NT2/D1 (cell line): ENCODE results near the gene AKAP8L.
"Not testable (repeated sequence)": the region's sequence is repeated elsewhere in the genome, so short reads cannot be mapped to it uniquely, and the experiment has no call there.

ENCODE experiments used
- DNase-seq: peaks from one replicate; pipeline ENCODE4 v3.0.0-alpha.2; 2011; ENCODE audit warnings: low read depth, low spot score
- H3K27me3 ChIP-seq: 2 replicates; pipeline ENCODE4 v1.6.0; 2011; ENCODE audit warnings: mild to moderate bottlenecking; ENCODE audit not compliant: insufficient read length, insufficient read depth
- H3K36me3 ChIP-seq: 2 replicates; pipeline ENCODE4 v1.6.1; 2011; ENCODE audit warnings: mild to moderate bottlenecking, low read length, mixed read lengths; ENCODE audit not compliant: insufficient read depth, insufficient read length
- H3K4me1 ChIP-seq: 2 replicates; pipeline ENCODE4 v1.5.1; 2011; ENCODE audit not compliant: insufficient read depth, insufficient read length
- H3K4me3 ChIP-seq: 2 replicates; pipeline ENCODE4 v1.5.1; 2011; ENCODE audit warnings: low read depth; ENCODE audit not compliant: insufficient read length
- H3K9ac ChIP-seq: 2 replicates; pipeline ENCODE4 v1.6.0; 2011; ENCODE audit warnings: low read depth; ENCODE audit not compliant: insufficient read length
- H3K9me3 ChIP-seq: 2 replicates; pipeline ENCODE4 v1.5.1; 2011; ENCODE audit warnings: mild to moderate bottlenecking, low read length; ENCODE audit not compliant: insufficient read depth
- SUZ12 ChIP-seq: IDR thresholded peaks from 2 replicates; pipeline ENCODE4 v1.6.1; 2011; ENCODE audit not compliant: insufficient read length, insufficient read depth; ENCODE audit errors: extremely low read depth
- YY1 ChIP-seq: IDR thresholded peaks from 2 replicates; pipeline ENCODE4 v1.6.1; 2011; ENCODE audit not compliant: insufficient read length, insufficient read depth
- ZNF274 ChIP-seq: IDR thresholded peaks from 2 replicates; pipeline ENCODE4 v1.6.1; 2011; ENCODE audit warnings: mild to moderate bottlenecking, low read depth, low read length

AKAP8L gene

GRCh38 chr19:15417699-15418098 lies 1.1 kb downstream of the AKAP8L start:
- Histone ChIP-seq H3K4me1 (peaks cover 8% of the 10 kb centered on the region), H3K27me3 (no peaks in the 10 kb centered on the region), H3K4me3 (peak overlapping the region; percentile 98), H3K36me3 (peaks cover 50% of the 10 kb centered on the region), H3K9me3 (no peaks in the 10 kb centered on the region), H3K9ac (peak overlapping the region; percentile 99)
- DNase-seq = no peak
- TF ChIP-seq YY1 (no peak), SUZ12 (no peak), ZNF274 (no peak)

DNA sequence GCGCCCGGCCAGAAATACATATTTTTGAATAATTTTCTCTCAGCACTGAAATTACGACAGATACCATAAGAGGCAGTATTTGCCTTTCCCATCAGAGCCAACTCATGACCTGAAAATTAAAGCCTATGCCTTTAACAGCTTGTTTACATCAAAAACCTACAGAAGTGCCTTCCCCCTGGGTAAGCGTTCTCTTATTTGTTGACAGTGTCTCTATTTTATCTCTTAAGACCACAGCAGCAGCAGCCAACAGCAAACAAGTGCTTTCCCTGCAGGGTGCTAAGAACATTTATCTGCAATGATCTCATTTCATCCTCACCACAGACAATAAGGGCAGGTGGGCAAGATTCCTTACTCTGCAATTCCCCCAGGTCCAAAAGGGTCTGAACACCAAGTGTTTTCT lies 6.0 kb downstream of the AKAP8L start:
- TF ChIP-seq ZNF274 (no peak), SUZ12 (no peak), YY1 (no peak)

GRCh38 chr19:15411351-15411750 lies 7.4 kb downstream of the AKAP8L start:
- H3K4me3 ChIP-seq, H3K9me3 ChIP-seq, DNase-seq, H3K4me1 ChIP-seq, H3K9ac ChIP-seq, H3K27me3 ChIP-seq: not testable (repeated sequence)
- H3K36me3 ChIP-seq = peaks cover 53% of the 10 kb centered on the region

More for the DNA sequence above, 6.0 kb downstream of the AKAP8L start:
- Histone ChIP-seq H3K27me3 (no peaks in the 10 kb centered on the region), H3K4me3 (no peak overlapping the region), H3K9ac (no peak overlapping the region), H3K4me1 (peaks cover 8% of the 10 kb centered on the region), H3K36me3 (peaks cover 55% of the 10 kb centered on the region), H3K9me3 (no peaks in the 10 kb centered on the region)
- no peak for DNase-seq

DNA sequence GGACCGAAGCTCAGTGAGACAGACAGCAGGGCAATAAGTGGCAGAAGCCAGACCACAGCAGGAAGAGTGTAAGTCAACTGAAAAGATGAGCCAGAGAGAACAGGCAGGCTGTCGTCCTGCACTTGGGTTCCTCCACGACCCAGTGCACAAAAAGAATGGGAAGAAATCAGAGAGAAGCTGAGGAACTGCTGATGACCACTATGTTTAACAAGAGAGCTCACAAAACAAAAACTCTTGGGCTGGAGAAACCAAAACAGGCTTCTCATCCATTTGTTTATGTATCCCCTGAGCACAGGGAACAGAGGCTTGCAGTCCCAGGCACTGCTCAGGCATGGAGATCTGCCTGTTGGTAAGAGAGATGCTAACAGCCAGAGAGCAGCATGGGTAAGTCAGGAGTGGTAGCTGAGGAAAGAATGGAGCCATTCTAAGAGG lies 14.0 kb downstream of the AKAP8L start:
- no peak for TF ChIP-seq YY1
- no peak for TF ChIP-seq ZNF274
- no peak for TF ChIP-seq SUZ12
- no peak overlapping the region for H3K9ac ChIP-seq
- DNase-seq = no peak
- no peaks in the 10 kb centered on the region for H3K9me3 ChIP-seq
- H3K27me3 ChIP-seq = no peaks in the 10 kb centered on the region
- peaks cover 75% of the 10 kb centered on the region for H3K36me3 ChIP-seq
- no peak overlapping the region for H3K4me3 ChIP-seq
- peaks cover 26% of the 10 kb centered on the region for H3K4me1 ChIP-seq

- H3K4me1 ChIP-seq = peaks cover 28% of the 10 kb centered on the region
Observed at GRCh38 chr19:15404097-15404779, 14.6 kb downstream of the AKAP8L start.

DNA sequence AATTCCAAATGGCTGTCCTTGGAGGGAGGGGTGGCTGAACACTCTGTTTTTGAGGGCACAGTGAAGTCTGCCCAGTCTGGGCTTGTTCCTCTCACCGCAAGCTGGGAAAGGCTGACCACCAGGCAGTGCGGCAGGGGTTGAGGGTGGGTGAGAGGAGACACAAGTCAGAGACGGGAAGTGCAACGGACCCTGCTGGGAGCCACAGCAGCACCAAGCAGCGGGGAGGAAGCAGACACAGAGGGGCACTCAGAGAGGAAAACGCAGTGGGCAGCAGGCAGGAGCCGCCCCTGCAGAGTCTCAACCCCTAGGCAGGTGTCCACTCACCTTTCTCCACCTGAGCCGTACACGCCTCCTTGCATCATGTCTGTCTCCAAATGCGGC lies 15.6 kb downstream of the AKAP8L start:
- no peak for TF ChIP-seq YY1
- TF ChIP-seq ZNF274 = no peak
- no peak for TF ChIP-seq SUZ12
- H3K36me3 ChIP-seq = peaks cover 84% of the 10 kb centered on the region
- DNase-seq = no peak

More at GRCh38 chr19:15404097-15404779, 14.6 kb downstream of the AKAP8L start:
- no peak for DNase-seq
- TF ChIP-seq YY1 (no peak), ZNF274 (no peak), SUZ12 (no peak)
- H3K9ac ChIP-seq = no peak overlapping the region
- no peaks in the 10 kb centered on the region for H3K9me3 ChIP-seq
- no peaks in the 10 kb centered on the region for H3K27me3 ChIP-seq
- no peak overlapping the region for H3K4me3 ChIP-seq
- peaks cover 75% of the 10 kb centered on the region for H3K36me3 ChIP-seq

GRCh38 chr19:15402411-15403150 lies 16.2 kb downstream of the AKAP8L start:
- H3K9me3 ChIP-seq = no peaks in the 10 kb centered on the region
- peaks cover 85% of the 10 kb centered on the region for H3K36me3 ChIP-seq
- peak overlapping the region; percentile 9 for H3K4me3 ChIP-seq
- peak overlapping the region; percentile 59 for H3K9ac ChIP-seq
- no peaks in the 10 kb centered on the region for H3K27me3 ChIP-seq
- peaks cover 28% of the 10 kb centered on the region for H3K4me1 ChIP-seq
- no peak for DNase-seq
- TF ChIP-seq ZNF274 (no peak), YY1 (no peak)

More for the DNA sequence above, 15.6 kb downstream of the AKAP8L start:
- H3K27me3 ChIP-seq = no peaks in the 10 kb centered on the region
- H3K4me3 ChIP-seq = no peak overlapping the region
- H3K9me3 ChIP-seq = no peaks in the 10 kb centered on the region
- H3K9ac ChIP-seq = no peak overlapping the region
- H3K4me1 ChIP-seq = peaks cover 28% of the 10 kb centered on the region
